D721Med (cell line): ENCODE data around the gene EXOG.

Experiments
- DNase-seq: peaks from one replicate; pipeline ENCODE4 v3.0.0; 2011; ENCODE audit warnings: low spot score; ENCODE audit not compliant: insufficient read length
- FAIRE-seq: peaks from 2 replicates; lab custom pipeline; 2011; peaks lifted over from hg19 to GRCh38; lab: Jason Lieb, UNC
- TF ChIP-seq, protein P1 (sequence below): IDR thresholded peaks from 2 replicates; pipeline ENCODE4 v1.5.1; 2012; ENCODE audit warnings: mild to moderate bottlenecking, control low read depth; ENCODE audit not compliant: insufficient read depth; ENCODE audit errors: missing control alignments

EXOG gene

GRCh38 chr3:38545983-38546382, 49.8 kb downstream of the EXOG start:
- FAIRE-seq (no peak), DNase-seq (no peak)
- TF ChIP-seq, protein P1, sequence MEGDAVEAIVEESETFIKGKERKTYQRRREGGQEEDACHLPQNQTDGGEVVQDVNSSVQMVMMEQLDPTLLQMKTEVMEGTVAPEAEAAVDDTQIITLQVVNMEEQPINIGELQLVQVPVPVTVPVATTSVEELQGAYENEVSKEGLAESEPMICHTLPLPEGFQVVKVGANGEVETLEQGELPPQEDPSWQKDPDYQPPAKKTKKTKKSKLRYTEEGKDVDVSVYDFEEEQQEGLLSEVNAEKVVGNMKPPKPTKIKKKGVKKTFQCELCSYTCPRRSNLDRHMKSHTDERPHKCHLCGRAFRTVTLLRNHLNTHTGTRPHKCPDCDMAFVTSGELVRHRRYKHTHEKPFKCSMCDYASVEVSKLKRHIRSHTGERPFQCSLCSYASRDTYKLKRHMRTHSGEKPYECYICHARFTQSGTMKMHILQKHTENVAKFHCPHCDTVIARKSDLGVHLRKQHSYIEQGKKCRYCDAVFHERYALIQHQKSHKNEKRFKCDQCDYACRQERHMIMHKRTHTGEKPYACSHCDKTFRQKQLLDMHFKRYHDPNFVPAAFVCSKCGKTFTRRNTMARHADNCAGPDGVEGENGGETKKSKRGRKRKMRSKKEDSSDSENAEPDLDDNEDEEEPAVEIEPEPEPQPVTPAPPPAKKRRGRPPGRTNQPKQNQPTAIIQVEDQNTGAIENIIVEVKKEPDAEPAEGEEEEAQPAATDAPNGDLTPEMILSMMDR: no peak

DNA sequence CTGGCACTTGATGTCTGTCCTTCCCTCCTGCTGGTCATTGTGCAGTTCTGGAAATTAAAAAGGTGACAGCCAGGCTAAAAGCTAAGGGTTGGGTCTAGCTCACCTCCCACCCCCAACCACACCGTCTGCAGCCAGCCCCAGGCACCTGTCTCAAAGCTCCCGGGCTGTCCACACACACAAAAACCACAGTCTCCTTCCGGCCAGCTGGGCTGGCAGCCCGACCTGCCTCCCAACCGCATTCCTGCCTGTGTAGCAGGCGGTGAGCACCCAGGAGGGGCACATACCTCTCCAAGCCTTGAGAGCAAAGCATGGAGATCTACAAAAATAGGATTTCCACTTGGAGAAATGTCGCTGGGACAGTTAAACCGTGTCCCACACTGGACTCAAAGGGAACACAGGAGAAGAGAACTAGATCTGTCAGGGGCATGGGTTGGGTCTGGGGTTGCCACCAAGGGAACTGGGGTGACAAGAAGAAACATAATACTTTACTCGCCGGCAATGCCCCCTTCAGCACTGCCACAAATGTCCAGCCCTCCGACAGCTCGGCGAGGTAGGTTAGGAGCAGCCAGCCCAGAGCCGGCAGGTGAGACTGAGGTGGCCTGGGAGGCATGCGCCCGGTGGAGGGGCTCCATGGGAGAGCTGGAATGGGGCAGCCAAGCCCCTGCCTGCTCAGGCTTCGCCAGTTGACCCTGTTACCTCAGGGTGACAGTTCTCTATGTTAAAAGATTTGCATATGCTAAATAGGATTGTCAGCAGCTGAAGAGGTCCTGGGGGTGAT, 52.2 kb downstream of the EXOG start:
- no peak for DNase-seq
- TF ChIP-seq, protein P1: no peak
- FAIRE-seq: no peak

DNA sequence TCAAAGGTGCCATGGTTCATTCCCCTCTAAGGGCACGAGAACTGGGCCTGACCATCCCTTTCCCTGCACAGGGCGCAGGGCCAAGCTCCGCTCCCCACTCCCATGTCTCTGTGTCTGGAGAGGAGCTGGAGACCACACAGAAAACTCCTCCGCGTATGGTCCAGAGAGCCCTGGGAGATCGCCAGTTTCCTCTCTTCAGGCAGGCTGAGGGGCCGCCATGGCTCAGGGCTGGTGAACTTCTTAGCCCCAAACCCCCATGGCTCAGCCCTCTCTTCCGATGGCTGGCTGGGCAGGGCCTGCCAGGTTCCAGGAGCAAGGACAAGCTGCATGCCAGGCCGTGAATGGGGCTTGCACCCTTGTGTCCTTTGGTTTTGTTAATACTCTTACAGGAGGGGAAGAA, 52.9 kb downstream of the EXOG start:
- FAIRE-seq: no peak
- TF ChIP-seq, protein P1: no peak

DNA sequence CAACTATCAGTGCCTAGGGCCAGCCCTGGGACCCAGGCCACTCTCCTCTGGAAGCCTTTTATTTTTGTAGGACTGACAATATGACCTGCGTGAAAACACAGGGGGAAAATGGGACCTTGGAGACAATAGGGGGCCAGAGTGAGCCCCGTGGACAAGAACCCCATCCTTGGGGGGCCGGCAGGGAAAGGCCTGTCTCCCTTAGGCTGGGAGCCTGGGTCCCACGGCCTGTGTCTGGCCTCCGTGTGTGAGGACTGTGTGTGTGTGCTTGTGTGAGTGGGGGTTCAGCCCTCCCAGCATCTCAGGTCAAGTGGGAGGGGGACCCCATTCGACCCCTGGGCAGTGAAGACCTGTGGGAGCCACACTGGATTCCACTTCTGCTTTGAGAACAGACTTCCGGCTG, 53.3 kb downstream of the EXOG start:
- FAIRE-seq: no peak
- no peak for DNase-seq
- TF ChIP-seq, protein P1: no peak

More for the DNA sequence above, 52.9 kb downstream of the EXOG start:
- DNase-seq: no peak

GRCh38 chr3:38549957-38550840, 54.1 kb downstream of the EXOG start:
- TF ChIP-seq, protein P1: no peak
- DNase-seq: no peak
- FAIRE-seq: no peak

GRCh38 chr3:38551026-38551832, 55.1 kb downstream of the EXOG start:
- FAIRE-seq (no peak), DNase-seq (no peak)
- TF ChIP-seq, protein P1: no peak
